AG08395 (cell line): Measurements from ENCODE around the gene PCCB.
"Not testable (repeated sequence)": the region's sequence is repeated elsewhere in the genome, so short reads cannot be mapped to it uniquely, and the experiment has no call there.

ENCODE experiments used
- DNase-seq: peaks from one replicate; pipeline ENCODE4 v3.0.0; 2012; ENCODE audit warnings: mixed read lengths, low spot score

The PCCB gene

GRCh38 chr3:136250059-136250902 is at the start of gene PCCB:
Gene PCCB, plus strand, starts transcription at chr3:136250340. Its CDS starts 36 bp downstream, at chr3:136250376.
- peak; percentile 99 for DNase-seq

- DNase-seq, result no peak
These were observed 42.5 kb upstream of the PCCB start for GRCh38 chr3:136207489-136208115.

DNA sequence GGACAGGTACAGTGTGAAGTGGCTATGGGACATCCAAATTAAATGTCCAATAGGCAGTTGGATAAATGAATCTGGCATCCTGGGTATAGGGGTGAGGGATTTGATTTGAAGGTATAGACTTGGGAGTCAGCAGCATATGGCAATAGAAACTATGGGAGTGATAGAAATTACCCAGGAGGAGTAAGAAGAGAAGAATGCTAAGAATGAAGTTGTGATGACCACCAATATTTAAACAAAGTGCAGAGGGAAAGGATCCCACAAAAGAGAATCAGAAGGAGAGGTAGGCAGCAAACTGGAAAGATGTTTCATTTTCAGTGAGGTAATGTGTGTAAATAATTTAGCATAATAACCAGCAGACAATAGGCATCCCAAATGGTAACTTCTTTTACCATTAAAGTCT is 40.2 kb upstream of the PCCB start:
- peak; percentile 73 for DNase-seq

GRCh38 chr3:136211547-136211946 is 38.6 kb upstream of the PCCB start:
- no peak for DNase-seq

DNA sequence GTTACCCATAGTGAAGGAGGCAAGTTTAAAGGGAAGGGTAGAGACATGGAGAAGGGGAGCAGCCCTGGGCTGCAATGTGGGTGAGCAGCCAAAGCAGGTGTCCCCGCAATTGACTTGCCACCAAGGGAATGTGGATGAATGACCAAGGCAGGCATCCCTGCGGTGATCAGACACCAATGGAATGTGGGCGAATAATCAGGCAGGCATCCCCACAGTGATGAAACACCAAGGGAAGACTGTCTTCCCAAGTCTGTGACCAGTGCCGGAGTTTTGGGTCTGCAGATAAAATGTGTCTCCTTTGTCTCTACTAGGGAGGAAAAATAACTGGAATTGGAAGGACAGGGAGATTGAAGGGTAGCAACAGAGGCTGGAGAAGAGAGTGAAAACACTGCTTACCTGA is 27.4 kb upstream of the PCCB start:
- not testable (repeated sequence) for DNase-seq

GRCh38 chr3:136232413-136232812 is 17.7 kb upstream of the PCCB start:
- DNase-seq, result no peak

DNA sequence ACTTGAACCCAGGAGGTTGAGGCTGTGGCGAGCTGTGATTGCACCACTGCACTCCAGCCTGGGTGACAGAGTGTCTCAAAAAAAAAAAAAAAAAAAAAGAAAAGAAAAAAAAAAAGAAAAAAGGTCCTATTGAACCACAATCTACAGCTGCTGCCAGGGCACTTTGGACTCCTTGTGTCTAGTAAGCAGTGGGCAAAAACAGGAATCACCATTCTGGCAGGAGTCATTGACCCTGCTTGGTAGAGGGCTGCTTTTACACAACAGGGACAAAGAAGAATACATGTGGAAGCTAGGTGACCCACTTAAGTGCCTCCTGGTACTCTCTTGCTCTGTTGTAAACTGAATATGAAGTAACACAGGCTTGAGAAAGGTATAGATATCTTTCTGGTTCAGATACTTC is 14.6 kb upstream of the PCCB start:
- DNase-seq, result no peak

GRCh38 chr3:136236109-136236508 is 14.0 kb upstream of the PCCB start:
- DNase-seq, result no peak

GRCh38 chr3:136237103-136237502 is 13.0 kb upstream of the PCCB start:
- DNase-seq, result no peak

DNA sequence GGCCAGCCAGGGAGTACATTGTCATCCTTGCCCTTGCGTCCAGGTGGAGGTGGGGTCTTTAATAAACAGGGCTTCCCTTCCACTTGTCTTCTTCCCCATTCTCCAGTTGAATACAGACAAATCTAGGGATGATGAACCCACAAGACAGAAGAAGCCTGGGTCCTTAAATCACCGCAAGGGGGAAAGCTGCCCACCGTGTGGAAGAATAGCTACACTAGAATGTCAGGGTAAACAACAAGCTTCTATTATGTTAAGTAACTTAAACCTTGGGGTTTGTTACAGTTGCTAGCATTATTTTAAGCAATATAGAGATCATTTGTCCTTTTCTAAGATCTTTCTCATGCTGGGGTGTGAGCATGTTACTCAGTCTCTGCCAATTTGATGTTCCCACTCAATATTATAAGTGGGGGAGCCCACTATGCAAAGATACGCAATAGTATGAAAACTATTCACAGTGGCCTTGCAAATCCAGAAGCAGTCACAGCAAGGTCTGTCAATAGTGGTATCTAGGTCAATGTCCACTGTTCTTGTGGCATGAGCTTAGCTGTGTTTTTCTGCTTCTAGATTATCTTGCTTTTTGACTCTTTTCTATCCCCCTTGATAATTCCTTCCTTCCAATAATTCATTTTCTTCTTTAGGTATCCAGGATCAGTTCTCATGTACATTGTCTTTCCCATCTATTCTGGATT is 12.0 kb upstream of the PCCB start:
- DNase-seq, result no peak

- DNase-seq, result no peak
These were observed 11.0 kb upstream of the PCCB start for GRCh38 chr3:136239094-136239493.

DNA sequence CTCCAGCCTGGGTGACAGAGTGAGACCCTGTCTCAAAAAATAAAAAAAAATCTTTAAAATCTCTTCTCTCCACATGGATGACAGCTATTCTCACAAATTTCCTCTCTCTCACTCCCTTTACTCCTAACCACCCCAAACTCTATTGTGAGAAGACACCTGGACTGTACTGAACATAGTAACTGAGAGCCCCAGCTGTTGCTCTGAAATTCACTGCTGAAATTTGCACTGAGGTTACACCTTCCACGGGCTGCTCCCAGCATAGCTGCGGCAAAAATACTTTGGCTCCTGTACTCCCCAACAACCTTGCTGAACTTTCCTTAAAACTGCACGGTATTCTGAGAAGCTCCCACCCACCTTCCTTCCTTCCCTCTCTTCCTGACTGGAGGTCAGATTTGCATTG is 4.4 kb upstream of the PCCB start:
- DNase-seq, result no peak

- DNase-seq, result no peak
These were observed 2.7 kb upstream of the PCCB start for GRCh38 chr3:136247436-136247835.

GRCh38 chr3:136247855-136248590 is 2.1 kb upstream of the PCCB start:
- no peak for DNase-seq

GRCh38 chr3:136249091-136249490 is 1.0 kb upstream of the PCCB start:
- DNase-seq, result no peak

GRCh38 chr3:136249593-136249992 is 547 bp upstream of the PCCB start:
- DNase-seq, result no peak

DNA sequence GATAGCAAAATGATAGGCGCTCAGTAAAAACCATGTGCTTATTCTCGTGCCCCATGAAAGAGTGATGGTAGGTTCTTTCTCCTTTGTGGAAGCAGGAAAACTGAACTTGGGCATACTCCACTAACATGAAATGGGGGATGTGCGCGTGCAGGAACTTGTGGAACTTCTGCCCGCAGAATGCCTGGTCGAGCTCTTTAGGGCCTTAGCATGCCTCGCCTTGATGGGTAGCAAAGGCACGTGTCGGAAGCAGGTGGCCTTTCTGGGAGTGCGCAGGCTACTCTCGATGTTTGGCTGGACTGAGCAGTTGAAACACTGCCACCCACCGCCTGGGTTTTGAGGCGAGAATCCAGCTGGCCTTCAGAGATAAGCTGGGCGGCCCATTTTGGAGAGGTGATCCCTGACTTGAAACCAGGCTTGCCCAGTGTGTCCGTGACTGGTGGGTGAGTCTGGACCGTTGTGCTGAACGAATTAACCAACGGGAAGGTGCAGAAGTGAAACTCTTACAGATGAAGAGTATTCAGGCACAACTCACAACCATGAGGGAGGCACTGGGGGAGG is 842 bp downstream of the PCCB start:
- peak; percentile 31 for DNase-seq

DNA sequence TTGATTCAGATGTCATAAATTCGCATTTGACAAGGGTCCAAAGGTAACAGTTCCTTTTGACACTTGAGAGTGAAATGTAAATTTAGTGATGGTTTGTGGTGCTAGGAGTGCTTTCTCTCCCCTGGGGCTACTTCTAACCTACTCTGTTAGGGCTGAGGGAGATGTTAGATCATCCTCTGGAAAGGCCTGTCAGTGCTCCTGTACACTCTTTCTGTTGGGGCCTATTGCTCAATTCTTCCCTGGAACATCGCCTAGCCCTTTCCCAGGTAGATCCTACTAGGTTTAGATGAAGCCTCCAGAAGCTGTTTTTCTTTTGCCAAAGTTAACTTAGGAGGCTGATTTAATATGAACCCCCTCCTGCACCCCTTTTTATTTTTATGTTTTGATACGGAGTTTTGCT is 1.4 kb downstream of the PCCB start:
- no peak for DNase-seq

DNA sequence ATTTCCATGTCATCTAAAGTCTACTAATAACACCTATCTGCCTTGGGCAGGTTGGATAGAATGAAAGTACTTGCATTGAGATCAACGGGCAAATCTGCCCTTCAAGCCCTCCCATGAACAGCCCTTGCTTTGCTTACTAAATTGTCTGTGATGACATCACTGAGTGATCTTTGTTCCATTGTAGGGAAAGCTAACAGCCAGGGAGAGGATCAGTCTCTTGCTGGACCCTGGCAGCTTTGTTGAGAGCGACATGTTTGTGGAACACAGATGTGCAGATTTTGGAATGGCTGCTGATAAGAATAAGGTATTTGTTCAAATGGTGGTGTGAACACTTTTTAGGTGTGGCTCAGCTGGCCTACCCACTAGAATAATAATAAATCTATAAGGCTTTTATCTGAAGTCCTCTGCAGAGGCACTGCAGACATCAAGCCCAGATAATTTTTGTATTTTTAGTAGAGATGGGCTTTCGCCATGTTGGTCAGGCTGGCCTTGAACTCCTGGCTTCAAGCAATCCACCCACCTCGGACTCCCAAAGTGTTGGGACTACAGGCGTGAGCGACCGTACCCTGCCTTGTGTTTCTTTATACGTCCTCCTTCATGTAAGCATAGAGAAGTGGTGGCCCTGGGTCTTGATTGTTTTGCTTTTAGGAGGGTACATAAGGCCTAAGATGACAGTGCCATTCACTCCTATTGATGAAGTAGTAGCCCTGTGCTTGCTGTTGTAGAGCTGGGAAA is 5.7 kb downstream of the PCCB start:
- no peak for DNase-seq

DNA sequence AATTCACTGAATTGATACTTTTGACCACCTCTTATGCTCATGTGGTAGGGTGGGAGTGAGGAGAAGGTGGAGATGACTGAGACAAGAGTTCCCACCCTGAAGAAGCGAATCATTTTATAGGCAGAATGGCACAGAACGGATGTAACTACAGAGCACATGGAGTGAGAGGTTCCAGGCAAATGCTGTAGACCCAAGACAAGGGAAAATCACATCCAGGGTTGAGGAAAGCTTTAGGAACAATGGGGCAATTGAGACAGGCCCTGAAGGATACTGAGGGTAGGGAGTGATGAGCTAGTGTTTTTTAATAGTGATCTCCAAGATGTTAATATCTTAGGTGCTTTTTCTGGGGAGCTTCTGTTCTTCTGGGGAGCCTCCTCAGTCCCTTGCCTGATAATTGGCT is 8.1 kb downstream of the PCCB start:
- DNase-seq, result no peak

DNA sequence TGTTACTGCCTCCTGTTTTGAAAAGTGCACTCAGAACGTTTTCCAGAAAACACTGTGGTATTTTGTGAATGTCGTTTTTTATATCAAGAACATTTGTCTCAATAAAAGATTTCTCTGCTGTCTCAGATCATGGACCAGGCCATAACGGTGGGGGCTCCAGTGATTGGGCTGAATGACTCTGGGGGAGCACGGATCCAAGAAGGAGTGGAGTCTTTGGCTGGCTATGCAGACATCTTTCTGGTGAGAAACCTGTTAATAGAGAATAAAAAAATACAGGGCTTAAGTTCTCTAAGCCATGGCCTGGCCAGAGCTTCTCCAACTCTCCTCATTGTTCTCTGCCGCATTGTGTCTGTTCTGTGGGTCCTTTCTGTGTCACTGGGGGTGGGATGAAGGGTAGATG is 11.7 kb downstream of the PCCB start:
- no peak for DNase-seq
